Muscle of leg (tissue), 11 donors: ENCODE measurements around the gene NFIA. TPM values are rescaled to one million over a fixed set of nuclear protein-coding genes. Genes with fewer than 3 reads are reported as not detected.
A peak's percentile ranks its signal among the peaks of the same experiment; 100 is the strongest.

Source experiments
- DNase-seq: peaks from one replicate; pipeline ENCODE4 v3.0.0; 2013
- H3K27ac ChIP-seq: one replicate; pipeline ENCODE4 v1.5.1; 2013; ENCODE audit warnings: mild to moderate bottlenecking, low read length, control low read depth
- H3K27me3 ChIP-seq: one replicate; pipeline ENCODE4 v1.6.1; 2013; ENCODE audit warnings: low read length; ENCODE audit not compliant: control insufficient read depth, insufficient read depth
- H3K36me3 ChIP-seq: one replicate; pipeline ENCODE4 v1.6.1; 2013; ENCODE audit warnings: low read length; ENCODE audit not compliant: control insufficient read depth, insufficient read depth
- H3K4me1 ChIP-seq: one replicate; pipeline ENCODE4 v1.6.1; 2013; ENCODE audit warnings: low read length; ENCODE audit not compliant: control insufficient read depth, insufficient read depth
- H3K4me3 ChIP-seq: one replicate; pipeline ENCODE4 v1.5.1; 2013; ENCODE audit warnings: low read length, control low read depth
- H3K9me3 ChIP-seq: replicated peaks from 2 replicates; pipeline ENCODE4 v1.6.1; 2013; ENCODE audit warnings: low read depth, low read length; ENCODE audit not compliant: control insufficient read depth
- WGBS: methylation state at CpG from one replicate; pipeline ENCODE4 v1.1.5; 2013; ENCODE audit warnings: missing lambda C conversion rate; ENCODE audit not compliant: insufficient coverage; 5-methylcytosine and 5-hydroxymethylcytosine counted together
- polyA plus RNA-seq, 8 donors: library from polyadenylated mRNA; unstranded; fragments of 120-200 nt; gene quantifications; one replicate each; pipeline versions ENCODE4 v1.2.1 to v1.2.3, GENCODE V29; 2013; ENCODE audit warnings: inconsistent platforms in 1 of 8, low replicate concordance in 1 of 8; ENCODE audit not compliant: insufficient read length in 8 of 8, insufficient read depth in 1 of 8
- total RNA-seq: library from RNA; stranded (reverse); fragments of 120-200 nt; gene quantifications from one replicate; pipeline ENCODE4 v1.2.4, GENCODE V29; 2013

Gene NFIA
- total and polyA plus RNA-seq, 9 donors = 21.6 to 41.0 (median 29.7) TPM

- no peak overlapping the region for H3K4me3 ChIP-seq
- H3K27ac ChIP-seq = peak overlapping the region; percentile 81
- no peaks in the 10 kb centered on the region for H3K9me3 ChIP-seq
- peak; percentile 75 for DNase-seq
- WGBS = no CpG with 5 or more reads among the region's 12 CpGs
- H3K4me1 ChIP-seq = peaks cover 24% of the 10 kb centered on the region
- H3K27me3 ChIP-seq = no peaks in the 10 kb centered on the region
- H3K36me3 ChIP-seq = peaks cover 12% of the 10 kb centered on the region
These were observed 343.9 kb downstream of the NFIA start for GRCh38 chr1:61426254-61426653.

GRCh38 chr1:61426885-61427284 lies 344.5 kb downstream of the NFIA start:
- no peaks in the 10 kb centered on the region for H3K9me3 ChIP-seq
- 20% methylated on average over 2 of the region's 2 CpGs for WGBS
- H3K4me3 ChIP-seq = no peak overlapping the region
- H3K36me3 ChIP-seq = peaks cover 9% of the 10 kb centered on the region
- H3K27me3 ChIP-seq = no peaks in the 10 kb centered on the region
- peaks cover 28% of the 10 kb centered on the region for H3K4me1 ChIP-seq
- peak overlapping the region; percentile 81 for H3K27ac ChIP-seq
- DNase-seq = no peak

- peak overlapping the region; percentile 81 for H3K27ac ChIP-seq
- peak; percentile 80 for DNase-seq
- no CpG with 5 or more reads among the region's 2 CpGs for WGBS
- peaks cover 4% of the 10 kb centered on the region for H3K36me3 ChIP-seq
- H3K4me1 ChIP-seq = peaks cover 28% of the 10 kb centered on the region
- no peaks in the 10 kb centered on the region for H3K9me3 ChIP-seq
- no peak overlapping the region for H3K4me3 ChIP-seq
- no peaks in the 10 kb centered on the region for H3K27me3 ChIP-seq
These were observed 345.1 kb downstream of the NFIA start for GRCh38 chr1:61427510-61427909.

- peak overlapping the region; percentile 81 for H3K27ac ChIP-seq
- no peak overlapping the region for H3K4me3 ChIP-seq
- no peaks in the 10 kb centered on the region for H3K36me3 ChIP-seq
- H3K4me1 ChIP-seq = peaks cover 25% of the 10 kb centered on the region
- no CpG with 5 or more reads among the region's 2 CpGs for WGBS
- no peaks in the 10 kb centered on the region for H3K9me3 ChIP-seq
- DNase-seq = peak; percentile 77
- H3K27me3 ChIP-seq = no peaks in the 10 kb centered on the region
These were observed 345.8 kb downstream of the NFIA start for GRCh38 chr1:61428146-61428545.

- no peaks in the 10 kb centered on the region for H3K27me3 ChIP-seq
- peaks cover 10% of the 10 kb centered on the region for H3K36me3 ChIP-seq
- 17% methylated on average over 1 of the region's 7 CpGs for WGBS
- H3K4me3 ChIP-seq = no peak overlapping the region
- no peak overlapping the region for H3K27ac ChIP-seq
- no peak for DNase-seq
- H3K4me1 ChIP-seq = peaks cover 8% of the 10 kb centered on the region
- no peaks in the 10 kb centered on the region for H3K9me3 ChIP-seq
These were observed 350.4 kb downstream of the NFIA start for GRCh38 chr1:61432616-61433388.

GRCh38 chr1:61433646-61434045 lies 351.3 kb downstream of the NFIA start:
- Histone ChIP-seq H3K4me3 (no peak overlapping the region), H3K36me3 (peaks cover 10% of the 10 kb centered on the region), H3K27me3 (no peaks in the 10 kb centered on the region), H3K27ac (no peak overlapping the region), H3K9me3 (no peaks in the 10 kb centered on the region), H3K4me1 (peaks cover 8% of the 10 kb centered on the region)
- WGBS = 60% methylated on average over 1 of the region's 2 CpGs
- DNase-seq = no peak

GRCh38 chr1:61434276-61434675 lies 351.9 kb downstream of the NFIA start:
- Histone ChIP-seq H3K27me3 (no peaks in the 10 kb centered on the region), H3K36me3 (peaks cover 10% of the 10 kb centered on the region), H3K27ac (no peak overlapping the region), H3K4me3 (no peak overlapping the region), H3K9me3 (no peaks in the 10 kb centered on the region), H3K4me1 (peaks cover 8% of the 10 kb centered on the region)
- DNase-seq = no peak
- 60% methylated on average over 3 of the region's 5 CpGs for WGBS

GRCh38 chr1:61435226-61435625 lies 352.9 kb downstream of the NFIA start:
- Histone ChIP-seq H3K4me1 (peaks cover 8% of the 10 kb centered on the region), H3K36me3 (peaks cover 10% of the 10 kb centered on the region), H3K27me3 (no peaks in the 10 kb centered on the region), H3K27ac (no peak overlapping the region), H3K4me3 (no peak overlapping the region), H3K9me3 (no peaks in the 10 kb centered on the region)
- 83% methylated on average over 2 of the region's 5 CpGs for WGBS
- DNase-seq = no peak

- no peak overlapping the region for H3K4me3 ChIP-seq
- DNase-seq = no peak
- WGBS = 50% methylated on average over 2 of the region's 3 CpGs
- H3K27ac ChIP-seq = no peak overlapping the region
- no peaks in the 10 kb centered on the region for H3K27me3 ChIP-seq
- H3K36me3 ChIP-seq = peaks cover 10% of the 10 kb centered on the region
- H3K9me3 ChIP-seq = no peaks in the 10 kb centered on the region
- peaks cover 8% of the 10 kb centered on the region for H3K4me1 ChIP-seq
These were observed 353.7 kb downstream of the NFIA start for GRCh38 chr1:61436016-61436415.

GRCh38 chr1:61436491-61437120 lies 354.2 kb downstream of the NFIA start:
- Histone ChIP-seq H3K9me3 (no peaks in the 10 kb centered on the region), H3K27me3 (no peaks in the 10 kb centered on the region), H3K36me3 (peaks cover 10% of the 10 kb centered on the region), H3K27ac (no peak overlapping the region), H3K4me1 (peaks cover 5% of the 10 kb centered on the region), H3K4me3 (no peak overlapping the region)
- DNase-seq = no peak
- 50% methylated on average over 1 of the region's 5 CpGs for whole genome bisulfite sequencing
